SK-N-SH treated with all-trans-retinoic acid at 6 μM for 48 hours (cell line): Measurements from ENCODE around the gene SKIC2.

Experiments used
- ATAC-seq: fragments of 200-7000 bp; cut with Tn5 transposase; 3 replicates; pipeline ENCODE4 v1.9.1; 2020; ENCODE audit warnings: mild to moderate bottlenecking, moderate library complexity
- ARNTL ChIP-seq: fragments of 450-650 bp; formaldehyde crosslinking; IDR thresholded peaks from 2 replicates; pipeline ENCODE4 v1.5.0; 2020; ENCODE audit warnings: low read depth, mild to moderate bottlenecking, moderate library complexity, borderline replicate concordance
- BACH2 ChIP-seq: fragments of 250-450 bp; sonication (Bioruptor Pico); IDR thresholded peaks from 2 replicates; pipeline ENCODE4 v1.9.0; 2021; ENCODE audit warnings: mild to moderate bottlenecking, borderline replicate concordance
- CSDC2 ChIP-seq: fragments of 250-450 bp; sonication (Bioruptor Pico); IDR thresholded peaks from 2 replicates; pipeline ENCODE4 v1.5.0; 2020; ENCODE audit warnings: mild to moderate bottlenecking, moderate library complexity
- ESRRG ChIP-seq: fragments of 250-450 bp; sonication (Bioruptor Pico); IDR thresholded peaks from 2 replicates; pipeline ENCODE4 v1.6.1; 2021; ENCODE audit warnings: mild to moderate bottlenecking
- GLIS3 ChIP-seq: fragments of 250-450 bp; sonication (Bioruptor Pico); IDR thresholded peaks from 2 replicates; pipeline ENCODE4 v1.5.0; 2020; ENCODE audit warnings: mild to moderate bottlenecking, moderate library complexity
- ISL1 ChIP-seq: fragments of 250-450 bp; sonication (Bioruptor Pico); IDR thresholded peaks from 2 replicates; pipeline ENCODE4 v2.1.2; 2022; ENCODE audit warnings: mild to moderate bottlenecking, moderate library complexity
- OSR1 ChIP-seq: fragments of 250-450 bp; sonication (Bioruptor Pico); IDR thresholded peaks from 2 replicates; pipeline ENCODE4 v1.8.0; 2022; ENCODE audit warnings: moderate library complexity, mild to moderate bottlenecking, inconsistent platforms
- PPARA ChIP-seq: fragments of 250-450 bp; sonication (Bioruptor Pico); IDR thresholded peaks from 2 replicates; pipeline ENCODE4 v1.5.0; 2020; ENCODE audit warnings: mild to moderate bottlenecking, borderline replicate concordance
- RARB ChIP-seq: fragments of 250-450 bp; sonication (Bioruptor Pico); IDR thresholded peaks from 2 replicates; pipeline ENCODE4 v1.8.0; 2021; ENCODE audit warnings: mild to moderate bottlenecking, moderate library complexity
- SNAI2 ChIP-seq: fragments of 250-450 bp; sonication (Bioruptor Pico); IDR thresholded peaks from 2 replicates; pipeline ENCODE4 v1.5.0; 2020; ENCODE audit warnings: mild to moderate bottlenecking, moderate library complexity
- TCF4 ChIP-seq: fragments of 250-450 bp; sonication (Bioruptor Pico); IDR thresholded peaks from 2 replicates; pipeline ENCODE4 v1.8.0; 2021; ENCODE audit warnings: mild to moderate bottlenecking, moderate library complexity, borderline replicate concordance
- TOX ChIP-seq: fragments of 250-450 bp; sonication (Bioruptor Pico); IDR thresholded peaks from 2 replicates; pipeline ENCODE4 v1.8.0; 2021; ENCODE audit warnings: mild to moderate bottlenecking, moderate library complexity, borderline replicate concordance
- ZC3H10 ChIP-seq: fragments of 250-450 bp; sonication (Bioruptor Pico); IDR thresholded peaks from 2 replicates; pipeline ENCODE4 v1.5.1; 2021; ENCODE audit warnings: mild to moderate bottlenecking, moderate library complexity
- ZFP3 ChIP-seq: fragments of 250-450 bp; sonication (Bioruptor Pico); IDR thresholded peaks from 2 replicates; pipeline ENCODE4 v1.5.0; 2020; ENCODE audit warnings: mild to moderate bottlenecking, moderate library complexity
- ZFP30 ChIP-seq: fragments of 450-650 bp; formaldehyde crosslinking; IDR thresholded peaks from 2 replicates; pipeline ENCODE4 v1.5.0; 2022; ENCODE audit warnings: mild to moderate bottlenecking, moderate library complexity
- ZNF565 ChIP-seq: fragments of 450-650 bp; formaldehyde crosslinking; conservative IDR thresholded peaks from 2 replicates; pipeline ENCODE4 v1.5.0; 2020; ENCODE audit warnings: low read depth, mild to moderate bottlenecking, moderate library complexity
- ZNF70 ChIP-seq: fragments of 450-650 bp; formaldehyde crosslinking; IDR thresholded peaks from 2 replicates; pipeline ENCODE4 v1.5.0; 2020; ENCODE audit warnings: mild to moderate bottlenecking, moderate library complexity
- ZNF8 ChIP-seq: fragments of 450-650 bp; formaldehyde crosslinking; IDR thresholded peaks from 2 replicates; pipeline ENCODE4 v1.5.0; 2020; ENCODE audit warnings: mild to moderate bottlenecking, moderate library complexity
- TF ChIP-seq, protein P1 (sequence below): fragments of 250-450 bp; sonication (Bioruptor Pico); IDR thresholded peaks from 2 replicates; pipeline ENCODE4 v1.5.1; 2021; ENCODE audit warnings: mild to moderate bottlenecking, moderate library complexity
- TF ChIP-seq, protein P2 (sequence below): fragments of 250-450 bp; sonication (Bioruptor Pico); IDR thresholded peaks from 2 replicates; pipeline ENCODE4 v1.8.0; 2021; ENCODE audit warnings: low read depth, mild to moderate bottlenecking, moderate library complexity, borderline replicate concordance
- TF ChIP-seq, protein P3 (sequence below): fragments of 250-450 bp; sonication (Bioruptor Pico); IDR thresholded peaks from 2 replicates; pipeline ENCODE4 v1.5.0; 2020; ENCODE audit warnings: mild to moderate bottlenecking, moderate library complexity
- TF ChIP-seq, protein P4 (sequence below): fragments of 250-450 bp; sonication (Bioruptor Pico); IDR thresholded peaks from 2 replicates; pipeline ENCODE4 v1.5.1; 2020; ENCODE audit warnings: low read depth, mild to moderate bottlenecking, moderate library complexity

Gene SKIC2

DNA sequence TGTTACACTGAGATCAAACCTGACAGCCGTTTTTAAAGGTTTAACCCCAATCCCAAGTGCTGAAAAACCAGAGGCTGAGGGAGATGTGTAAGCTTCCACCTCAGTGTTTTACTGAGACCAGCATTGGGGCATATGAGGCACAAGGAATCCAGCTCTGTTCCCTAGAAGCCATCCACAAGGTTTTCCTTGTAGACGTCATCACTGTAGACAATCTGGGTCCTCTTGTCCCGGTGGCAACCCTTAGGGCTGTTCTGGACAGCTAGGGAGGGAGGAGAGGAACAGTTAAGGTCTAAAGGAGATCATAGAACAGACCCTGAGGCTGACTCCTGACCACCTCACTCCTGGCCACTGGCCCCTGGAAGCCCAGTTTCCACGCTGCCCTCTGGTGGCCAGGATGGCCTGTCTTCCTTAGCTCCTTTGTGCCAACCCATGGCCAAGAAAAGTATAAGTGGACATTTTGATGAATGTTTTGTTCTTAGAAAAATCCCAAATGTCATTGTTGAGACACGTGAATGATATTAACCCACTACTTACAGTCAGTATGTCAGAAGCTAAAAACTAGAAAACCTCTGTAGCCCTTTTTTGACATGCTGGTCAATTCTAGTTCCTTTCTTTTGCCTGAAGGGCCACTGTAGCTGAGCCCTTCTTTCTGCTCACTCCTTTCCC is 6.7 kb upstream of the SKIC2 start:
- TF ChIP-seq, protein P1, sequence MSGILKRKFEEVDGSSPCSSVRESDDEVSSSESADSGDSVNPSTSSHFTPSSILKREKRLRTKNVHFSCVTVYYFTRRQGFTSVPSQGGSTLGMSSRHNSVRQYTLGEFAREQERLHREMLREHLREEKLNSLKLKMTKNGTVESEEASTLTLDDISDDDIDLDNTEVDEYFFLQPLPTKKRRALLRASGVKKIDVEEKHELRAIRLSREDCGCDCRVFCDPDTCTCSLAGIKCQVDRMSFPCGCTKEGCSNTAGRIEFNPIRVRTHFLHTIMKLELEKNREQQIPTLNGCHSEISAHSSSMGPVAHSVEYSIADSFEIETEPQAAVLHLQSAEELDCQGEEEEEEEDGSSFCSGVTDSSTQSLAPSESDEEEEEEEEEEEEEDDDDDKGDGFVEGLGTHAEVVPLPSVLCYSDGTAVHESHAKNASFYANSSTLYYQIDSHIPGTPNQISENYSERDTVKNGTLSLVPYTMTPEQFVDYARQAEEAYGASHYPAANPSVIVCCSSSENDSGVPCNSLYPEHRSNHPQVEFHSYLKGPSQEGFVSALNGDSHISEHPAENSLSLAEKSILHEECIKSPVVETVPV, result no peak
- TF ChIP-seq PPARA, result no peak
- no peak for TF ChIP-seq ZFP30 (CRISPR knock-in tag)
- no peak for TF ChIP-seq ZNF8 (CRISPR knock-in tag)
- TF ChIP-seq, protein P2, sequence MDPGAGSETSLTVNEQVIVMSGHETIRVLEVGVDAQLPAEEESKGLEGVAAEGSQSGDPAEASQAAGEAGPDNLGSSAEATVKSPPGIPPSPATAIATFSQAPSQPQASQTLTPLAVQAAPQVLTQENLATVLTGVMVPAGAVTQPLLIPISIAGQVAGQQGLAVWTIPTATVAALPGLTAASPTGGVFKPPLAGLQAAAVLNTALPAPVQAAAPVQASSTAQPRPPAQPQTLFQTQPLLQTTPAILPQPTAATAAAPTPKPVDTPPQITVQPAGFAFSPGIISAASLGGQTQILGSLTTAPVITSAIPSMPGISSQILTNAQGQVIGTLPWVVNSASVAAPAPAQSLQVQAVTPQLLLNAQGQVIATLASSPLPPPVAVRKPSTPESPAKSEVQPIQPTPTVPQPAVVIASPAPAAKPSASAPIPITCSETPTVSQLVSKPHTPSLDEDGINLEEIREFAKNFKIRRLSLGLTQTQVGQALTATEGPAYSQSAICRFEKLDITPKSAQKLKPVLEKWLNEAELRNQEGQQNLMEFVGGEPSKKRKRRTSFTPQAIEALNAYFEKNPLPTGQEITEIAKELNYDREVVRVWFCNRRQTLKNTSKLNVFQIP (CRISPR knock-in tag), result no peak
- no peak for TF ChIP-seq ZNF565 (CRISPR knock-in tag)
- no peak for TF ChIP-seq RARB (CRISPR knock-in tag)
- no peak for TF ChIP-seq ZNF70 (CRISPR knock-in tag)
- no peak for TF ChIP-seq ZC3H10 (CRISPR knock-in tag)
- TF ChIP-seq ARNTL (CRISPR knock-in tag), result no peak
- no peak for TF ChIP-seq TOX (CRISPR knock-in tag)
- TF ChIP-seq, protein P3, sequence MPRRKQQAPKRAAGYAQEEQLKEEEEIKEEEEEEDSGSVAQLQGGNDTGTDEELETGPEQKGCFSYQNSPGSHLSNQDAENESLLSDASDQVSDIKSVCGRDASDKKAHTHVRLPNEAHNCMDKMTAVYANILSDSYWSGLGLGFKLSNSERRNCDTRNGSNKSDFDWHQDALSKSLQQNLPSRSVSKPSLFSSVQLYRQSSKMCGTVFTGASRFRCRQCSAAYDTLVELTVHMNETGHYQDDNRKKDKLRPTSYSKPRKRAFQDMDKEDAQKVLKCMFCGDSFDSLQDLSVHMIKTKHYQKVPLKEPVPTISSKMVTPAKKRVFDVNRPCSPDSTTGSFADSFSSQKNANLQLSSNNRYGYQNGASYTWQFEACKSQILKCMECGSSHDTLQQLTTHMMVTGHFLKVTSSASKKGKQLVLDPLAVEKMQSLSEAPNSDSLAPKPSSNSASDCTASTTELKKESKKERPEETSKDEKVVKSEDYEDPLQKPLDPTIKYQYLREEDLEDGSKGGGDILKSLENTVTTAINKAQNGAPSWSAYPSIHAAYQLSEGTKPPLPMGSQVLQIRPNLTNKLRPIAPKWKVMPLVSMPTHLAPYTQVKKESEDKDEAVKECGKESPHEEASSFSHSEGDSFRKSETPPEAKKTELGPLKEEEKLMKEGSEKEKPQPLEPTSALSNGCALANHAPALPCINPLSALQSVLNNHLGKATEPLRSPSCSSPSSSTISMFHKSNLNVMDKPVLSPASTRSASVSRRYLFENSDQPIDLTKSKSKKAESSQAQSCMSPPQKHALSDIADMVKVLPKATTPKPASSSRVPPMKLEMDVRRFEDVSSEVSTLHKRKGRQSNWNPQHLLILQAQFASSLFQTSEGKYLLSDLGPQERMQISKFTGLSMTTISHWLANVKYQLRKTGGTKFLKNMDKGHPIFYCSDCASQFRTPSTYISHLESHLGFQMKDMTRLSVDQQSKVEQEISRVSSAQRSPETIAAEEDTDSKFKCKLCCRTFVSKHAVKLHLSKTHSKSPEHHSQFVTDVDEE (CRISPR knock-in tag), result no peak
- no peak for TF ChIP-seq GLIS3 (CRISPR knock-in tag)
- no peak for TF ChIP-seq CSDC2 (CRISPR knock-in tag)
- no peak for TF ChIP-seq ISL1
- no peak for TF ChIP-seq BACH2 (CRISPR knock-in tag)
- TF ChIP-seq ESRRG (CRISPR knock-in tag), result no peak
- peak; percentile 89 for ATAC-seq

DNA sequence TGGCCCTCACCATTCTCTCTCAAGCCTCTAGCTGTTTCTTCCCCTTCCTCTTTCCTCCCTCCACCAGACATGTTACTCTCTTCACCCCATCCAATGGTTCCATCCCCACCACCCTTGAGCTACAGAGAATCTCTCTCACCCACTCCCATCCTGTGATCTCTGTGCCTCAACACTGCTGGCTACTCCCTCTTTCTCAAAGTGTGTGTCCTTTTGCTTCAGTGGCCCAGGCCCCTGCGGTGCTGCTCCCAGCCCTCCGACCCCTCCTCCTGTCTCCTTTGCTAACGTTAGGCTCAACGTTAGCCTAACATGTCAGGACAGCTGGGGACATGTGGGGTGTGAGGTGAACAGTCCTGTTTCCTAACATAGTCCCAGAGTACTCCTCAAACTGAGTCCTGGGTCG is 6.1 kb upstream of the SKIC2 start:
- no peak for ATAC-seq
- TF ChIP-seq TCF4 (no peak), BACH2 (CRISPR knock-in tag) (no peak), ARNTL (CRISPR knock-in tag) (no peak), ZNF8 (CRISPR knock-in tag) (no peak), ZFP30 (CRISPR knock-in tag) (no peak), ZC3H10 (CRISPR knock-in tag) (no peak), OSR1 (CRISPR knock-in tag) (no peak), ZFP3 (CRISPR knock-in tag) (no peak), TOX (CRISPR knock-in tag) (no peak), SNAI2 (CRISPR knock-in tag) (no peak), ZNF565 (CRISPR knock-in tag) (no peak), PPARA (no peak), RARB (CRISPR knock-in tag) (no peak), ESRRG (CRISPR knock-in tag) (no peak)
- TF ChIP-seq, protein P4, sequence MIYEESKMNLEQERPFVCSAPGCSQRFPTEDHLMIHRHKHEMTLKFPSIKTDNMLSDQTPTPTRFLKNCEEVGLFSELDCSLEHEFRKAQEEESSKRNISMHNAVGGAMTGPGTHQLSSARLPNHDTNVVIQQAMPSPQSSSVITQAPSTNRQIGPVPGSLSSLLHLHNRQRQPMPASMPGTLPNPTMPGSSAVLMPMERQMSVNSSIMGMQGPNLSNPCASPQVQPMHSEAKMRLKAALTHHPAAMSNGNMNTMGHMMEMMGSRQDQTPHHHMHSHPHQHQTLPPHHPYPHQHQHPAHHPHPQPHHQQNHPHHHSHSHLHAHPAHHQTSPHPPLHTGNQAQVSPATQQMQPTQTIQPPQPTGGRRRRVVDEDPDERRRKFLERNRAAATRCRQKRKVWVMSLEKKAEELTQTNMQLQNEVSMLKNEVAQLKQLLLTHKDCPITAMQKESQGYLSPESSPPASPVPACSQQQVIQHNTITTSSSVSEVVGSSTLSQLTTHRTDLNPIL (CRISPR knock-in tag), result no peak
- TF ChIP-seq, protein P3 (CRISPR knock-in tag), result no peak
- TF ChIP-seq, protein P2 (CRISPR knock-in tag), result no peak
- TF ChIP-seq, protein P1, result no peak
